HG02973 (cell line): ENCODE data around the gene ERAP2.
"Not testable (repeated sequence)": the region's sequence is repeated elsewhere in the genome, so short reads cannot be mapped to it uniquely, and the experiment has no call there.

Experiments used
- ATAC-seq: cut with Tn5 transposase; IDR thresholded peaks from one replicate; pipeline ENCODE4 v1.9.1; 2021; ENCODE audit warnings: moderate library complexity; ENCODE audit not compliant: unreplicated experiment

ERAP2 gene, protein sequence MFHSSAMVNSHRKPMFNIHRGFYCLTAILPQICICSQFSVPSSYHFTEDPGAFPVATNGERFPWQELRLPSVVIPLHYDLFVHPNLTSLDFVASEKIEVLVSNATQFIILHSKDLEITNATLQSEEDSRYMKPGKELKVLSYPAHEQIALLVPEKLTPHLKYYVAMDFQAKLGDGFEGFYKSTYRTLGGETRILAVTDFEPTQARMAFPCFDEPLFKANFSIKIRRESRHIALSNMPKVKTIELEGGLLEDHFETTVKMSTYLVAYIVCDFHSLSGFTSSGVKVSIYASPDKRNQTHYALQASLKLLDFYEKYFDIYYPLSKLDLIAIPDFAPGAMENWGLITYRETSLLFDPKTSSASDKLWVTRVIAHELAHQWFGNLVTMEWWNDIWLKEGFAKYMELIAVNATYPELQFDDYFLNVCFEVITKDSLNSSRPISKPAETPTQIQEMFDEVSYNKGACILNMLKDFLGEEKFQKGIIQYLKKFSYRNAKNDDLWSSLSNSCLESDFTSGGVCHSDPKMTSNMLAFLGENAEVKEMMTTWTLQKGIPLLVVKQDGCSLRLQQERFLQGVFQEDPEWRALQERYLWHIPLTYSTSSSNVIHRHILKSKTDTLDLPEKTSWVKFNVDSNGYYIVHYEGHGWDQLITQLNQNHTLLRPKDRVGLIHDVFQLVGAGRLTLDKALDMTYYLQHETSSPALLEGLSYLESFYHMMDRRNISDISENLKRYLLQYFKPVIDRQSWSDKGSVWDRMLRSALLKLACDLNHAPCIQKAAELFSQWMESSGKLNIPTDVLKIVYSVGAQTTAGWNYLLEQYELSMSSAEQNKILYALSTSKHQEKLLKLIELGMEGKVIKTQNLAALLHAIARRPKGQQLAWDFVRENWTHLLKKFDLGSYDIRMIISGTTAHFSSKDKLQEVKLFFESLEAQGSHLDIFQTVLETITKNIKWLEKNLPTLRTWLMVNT

GRCh38 chr5:96876292-96876850 is at the start of gene ERAP2:
TSS of gene ERAP2 (plus strand) at chr5:96876500. CDS start at chr5:96879686, 3,186 bp downstream.
- peak; percentile 53 for ATAC-seq

GRCh38 chr5:96829297-96829696 is 47.0 kb upstream of the ERAP2 start:
- ATAC-seq = no peak

- no peak for ATAC-seq
Observed at GRCh38 chr5:96834016-96834415, 42.3 kb upstream of the ERAP2 start.

- no peak for ATAC-seq
Observed at GRCh38 chr5:96835791-96836191, 40.5 kb upstream of the ERAP2 start.

- ATAC-seq = no peak
Observed at GRCh38 chr5:96836817-96837216, 39.5 kb upstream of the ERAP2 start.

DNA sequence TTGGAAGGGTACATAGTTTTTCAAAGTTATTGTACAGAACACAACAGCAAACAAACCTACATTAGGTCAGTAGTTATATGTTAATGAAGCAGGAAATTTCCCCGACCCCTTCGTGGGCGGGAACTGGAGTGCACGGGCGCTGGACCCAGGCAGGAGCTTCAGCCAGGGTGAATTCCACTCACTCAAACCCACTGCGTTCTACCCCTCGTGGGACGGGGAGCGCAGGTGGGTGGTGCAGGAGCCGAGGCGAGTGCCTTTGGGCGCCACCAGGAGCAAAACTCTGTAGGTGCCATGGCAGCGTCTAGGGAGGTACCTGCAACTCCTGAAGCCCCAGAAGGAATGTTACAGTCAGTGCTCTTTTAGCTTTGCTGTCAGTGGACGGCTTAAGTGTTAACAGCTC is 39.0 kb upstream of the ERAP2 start:
- ATAC-seq = no peak

GRCh38 chr5:96838201-96839070 is 37.9 kb upstream of the ERAP2 start:
- ATAC-seq = no peak

DNA sequence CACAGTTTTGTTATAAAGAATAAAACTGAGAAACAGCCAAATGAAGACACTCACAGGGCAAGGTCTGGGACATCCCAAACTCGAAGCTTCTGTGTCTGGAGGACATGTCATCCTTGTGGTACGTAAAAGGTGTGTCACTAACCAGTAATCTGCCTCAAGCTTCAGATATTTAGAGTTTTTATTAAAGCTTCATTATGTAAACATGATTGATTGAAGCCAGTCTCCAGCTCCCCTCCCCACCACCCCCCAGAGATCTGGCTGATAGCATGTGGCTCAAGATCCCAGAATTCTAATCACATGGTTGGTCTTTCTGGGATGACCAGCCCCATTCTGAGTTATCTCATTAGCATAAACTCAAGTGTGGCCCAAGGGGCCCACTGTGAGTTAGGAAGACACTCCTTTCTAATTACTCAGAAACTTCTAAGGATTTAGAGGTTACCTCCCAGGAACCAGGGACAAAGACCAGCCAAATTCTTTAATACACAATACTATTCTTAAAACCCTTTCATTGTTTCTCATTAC is 37.2 kb upstream of the ERAP2 start:
- no peak for ATAC-seq

DNA sequence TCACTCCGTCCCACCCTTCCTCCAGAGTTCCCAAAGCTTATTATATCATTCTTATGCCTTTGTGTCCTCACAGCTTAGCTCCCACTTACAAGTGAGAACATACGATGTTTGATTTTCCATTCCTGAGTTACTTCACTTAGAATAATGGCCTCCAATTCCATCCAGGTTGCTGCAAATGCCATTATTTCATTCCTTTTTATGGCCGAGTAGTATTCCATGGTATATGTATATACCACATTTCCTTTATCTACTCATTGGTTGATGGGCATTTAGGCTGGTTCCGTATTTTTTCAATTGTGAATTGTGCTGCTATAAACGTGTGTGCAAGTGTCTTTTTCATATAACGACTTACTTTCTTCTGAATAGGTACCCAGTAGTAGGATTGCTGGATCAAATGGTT is 34.4 kb upstream of the ERAP2 start:
- not testable (repeated sequence) for ATAC-seq

- ATAC-seq = no peak
Observed at GRCh38 chr5:96843140-96843539, 33.2 kb upstream of the ERAP2 start.

DNA sequence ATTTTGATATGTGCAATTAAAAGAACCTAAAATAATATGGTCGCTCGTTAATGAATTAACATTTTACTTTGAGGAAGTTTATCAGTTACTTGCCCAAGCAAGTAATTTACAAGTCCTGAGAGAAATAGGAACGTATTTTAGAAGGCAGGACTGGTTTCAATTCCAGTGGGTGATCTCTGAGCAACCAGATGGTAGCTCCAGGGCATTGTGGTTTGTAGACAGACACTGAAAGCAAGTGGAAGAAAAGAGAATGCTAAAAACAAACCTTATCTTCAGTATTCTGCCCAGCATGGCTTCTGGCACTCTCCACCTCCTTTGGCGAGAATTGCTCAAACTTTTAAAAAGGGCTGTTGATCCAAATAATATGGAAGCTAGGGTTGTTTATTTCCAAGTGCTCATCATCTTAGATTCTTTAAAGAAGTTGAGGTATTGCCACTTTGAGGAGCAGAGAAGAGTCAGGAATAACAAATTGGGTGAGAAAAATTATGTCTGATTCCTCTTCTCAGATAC is 31.8 kb upstream of the ERAP2 start:
- no peak for ATAC-seq

GRCh38 chr5:96851312-96852062 is 24.8 kb upstream of the ERAP2 start:
- ATAC-seq = no peak

- no peak for ATAC-seq
Observed at GRCh38 chr5:96852759-96853158, 23.5 kb upstream of the ERAP2 start.

- no peak for ATAC-seq
Observed at GRCh38 chr5:96854067-96854466, 22.2 kb upstream of the ERAP2 start.

GRCh38 chr5:96855031-96855872 is 21.0 kb upstream of the ERAP2 start:
- no peak for ATAC-seq

DNA sequence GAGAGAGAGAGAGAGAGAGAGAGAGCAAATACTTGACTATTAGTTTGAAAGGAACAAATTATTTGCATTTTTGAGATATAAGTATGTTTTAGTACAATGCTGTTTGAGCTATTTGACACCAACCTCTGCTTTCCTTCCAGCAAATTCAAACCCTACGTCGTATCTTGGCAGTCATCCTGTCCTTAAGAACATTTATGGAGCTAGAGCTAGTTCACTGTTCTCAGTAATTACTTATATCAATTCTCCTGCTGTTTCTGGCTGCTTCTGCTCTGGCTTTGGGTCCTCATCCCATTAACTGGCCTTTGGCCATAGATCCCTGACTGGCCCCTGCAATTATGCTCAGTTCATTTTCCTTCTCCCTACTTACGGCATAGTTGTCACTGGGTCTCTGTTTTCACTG is 19.9 kb upstream of the ERAP2 start:
- ATAC-seq = no peak

- no peak for ATAC-seq
Observed at GRCh38 chr5:96857454-96857853, 18.8 kb upstream of the ERAP2 start.

- ATAC-seq = no peak
Observed at GRCh38 chr5:96857924-96858323, 18.4 kb upstream of the ERAP2 start.
